Measurements from ENCODE around the gene LRRN3.

DNA sequence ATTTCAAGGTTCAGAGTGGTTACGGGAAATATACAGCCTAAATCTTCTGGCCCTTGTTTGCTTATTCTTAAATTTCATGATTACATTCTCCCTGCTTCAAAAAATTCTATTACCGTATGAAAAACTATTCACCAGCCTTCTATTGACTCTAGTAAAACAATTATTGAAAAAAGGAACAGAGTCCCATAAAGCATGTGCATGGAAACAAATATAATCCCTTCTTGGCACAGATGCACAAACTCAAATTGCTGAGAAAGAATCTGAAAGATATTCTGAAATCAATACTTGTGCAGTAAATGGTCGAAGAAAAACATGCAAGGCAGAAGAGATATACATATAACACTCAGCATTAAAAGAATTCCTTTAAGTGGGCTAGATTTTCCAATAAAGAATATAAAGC is 83.6 kb downstream of the LRRN3 start:
- TF ChIP-seq POLR2AphosphoS5 (IDR thresholded peaks at IDR 0.05), result no peak
- TF ChIP-seq, protein P1, sequence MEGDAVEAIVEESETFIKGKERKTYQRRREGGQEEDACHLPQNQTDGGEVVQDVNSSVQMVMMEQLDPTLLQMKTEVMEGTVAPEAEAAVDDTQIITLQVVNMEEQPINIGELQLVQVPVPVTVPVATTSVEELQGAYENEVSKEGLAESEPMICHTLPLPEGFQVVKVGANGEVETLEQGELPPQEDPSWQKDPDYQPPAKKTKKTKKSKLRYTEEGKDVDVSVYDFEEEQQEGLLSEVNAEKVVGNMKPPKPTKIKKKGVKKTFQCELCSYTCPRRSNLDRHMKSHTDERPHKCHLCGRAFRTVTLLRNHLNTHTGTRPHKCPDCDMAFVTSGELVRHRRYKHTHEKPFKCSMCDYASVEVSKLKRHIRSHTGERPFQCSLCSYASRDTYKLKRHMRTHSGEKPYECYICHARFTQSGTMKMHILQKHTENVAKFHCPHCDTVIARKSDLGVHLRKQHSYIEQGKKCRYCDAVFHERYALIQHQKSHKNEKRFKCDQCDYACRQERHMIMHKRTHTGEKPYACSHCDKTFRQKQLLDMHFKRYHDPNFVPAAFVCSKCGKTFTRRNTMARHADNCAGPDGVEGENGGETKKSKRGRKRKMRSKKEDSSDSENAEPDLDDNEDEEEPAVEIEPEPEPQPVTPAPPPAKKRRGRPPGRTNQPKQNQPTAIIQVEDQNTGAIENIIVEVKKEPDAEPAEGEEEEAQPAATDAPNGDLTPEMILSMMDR (IDR thresholded peaks at IDR 0.05), result no peak
- no peak for TF ChIP-seq POLR2A (IDR thresholded peaks at IDR 0.05)
